ENCODE results near the gene RPL5. TPM values are rescaled to one million over a fixed set of nuclear protein-coding genes. Genes with fewer than 3 reads are reported as not detected.

The RPL5 gene
- total and polyA plus RNA-seq, 2 donors from 2014 or later, result 786 to 1,286 TPM

DNA sequence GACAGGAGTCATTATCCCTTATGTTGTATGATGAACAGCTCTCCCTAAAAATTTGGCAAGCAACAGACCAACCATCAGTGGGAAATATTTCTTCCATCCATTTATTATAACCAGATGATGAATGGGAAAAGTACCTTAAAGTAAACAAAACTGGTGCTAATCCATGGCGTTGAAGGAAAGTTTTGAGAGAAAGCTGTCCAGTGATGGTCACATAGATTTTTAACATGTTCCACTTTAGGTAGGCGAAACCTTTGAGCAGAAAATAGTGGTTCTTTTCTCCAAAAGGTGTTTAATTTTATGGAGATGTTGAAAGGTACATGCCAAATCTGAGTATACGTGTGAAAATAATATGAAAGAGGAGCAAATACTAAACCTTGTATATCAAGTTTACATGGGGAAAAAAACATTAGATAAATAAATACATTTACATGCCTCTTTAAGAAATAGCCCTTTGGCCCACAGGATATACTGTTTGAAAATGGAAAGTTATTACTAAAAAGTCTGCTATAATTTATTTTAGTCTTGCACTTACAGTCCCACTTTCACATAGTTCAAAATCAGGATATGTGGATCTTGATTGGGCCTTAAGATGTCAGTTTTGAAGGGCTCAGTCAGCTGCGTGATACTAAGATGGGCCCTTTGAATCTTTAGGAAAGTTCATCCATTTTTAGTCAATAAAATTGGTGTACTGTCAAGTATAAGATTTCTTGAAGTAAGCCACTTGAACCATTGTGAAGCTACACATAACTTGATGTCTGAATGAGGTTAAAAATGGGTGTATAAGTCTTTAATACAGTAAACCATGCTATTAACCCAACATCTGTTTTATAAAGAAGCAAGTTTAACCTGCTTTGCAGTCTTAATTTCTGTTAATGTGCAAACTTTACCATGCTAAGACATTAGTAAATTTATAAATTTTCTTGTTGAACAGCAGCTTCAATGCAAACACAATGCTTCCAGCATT is 10.5 kb downstream of the RPL5 start:
- Histone ChIP-seq H3K27me3 (ENCODE audit: control insufficient read depth, insufficient read depth, low read length) (no peaks in the 10 kb centered on the region), H3K4me1 (ENCODE audit: control insufficient read depth in 2 of 3, insufficient read depth in 2 of 3, low read depth in 1 of 3, low read length in 3 of 3) (no peaks in the 10 kb centered on the region), H3K27ac (ENCODE audit: low read depth in 2 of 2, low read length in 2 of 2) (no peak overlapping the region), H3K9ac (ENCODE audit: low read length in 3 of 3) (no peak overlapping the region), H3K4me3 (ENCODE audit: low read length in 3 of 3) (no peak overlapping the region), H3K36me3 (ENCODE audit: control insufficient read depth in 2 of 3, insufficient read depth in 3 of 3, low read length in 3 of 3) (peaks cover 11 to 38% (median 36%) of the 10 kb centered on the region in 3 donors), H3K9me3 (ENCODE audit: control insufficient read depth in 2 of 3, insufficient read depth in 1 of 3, low read length in 3 of 3) (no peaks in the 10 kb centered on the region)
- DNase-seq (no peak), FAIRE-seq (no peak)
- intact Hi-C loops (cut with DNase I), result no loop called here
- TF ChIP-seq, protein P1, sequence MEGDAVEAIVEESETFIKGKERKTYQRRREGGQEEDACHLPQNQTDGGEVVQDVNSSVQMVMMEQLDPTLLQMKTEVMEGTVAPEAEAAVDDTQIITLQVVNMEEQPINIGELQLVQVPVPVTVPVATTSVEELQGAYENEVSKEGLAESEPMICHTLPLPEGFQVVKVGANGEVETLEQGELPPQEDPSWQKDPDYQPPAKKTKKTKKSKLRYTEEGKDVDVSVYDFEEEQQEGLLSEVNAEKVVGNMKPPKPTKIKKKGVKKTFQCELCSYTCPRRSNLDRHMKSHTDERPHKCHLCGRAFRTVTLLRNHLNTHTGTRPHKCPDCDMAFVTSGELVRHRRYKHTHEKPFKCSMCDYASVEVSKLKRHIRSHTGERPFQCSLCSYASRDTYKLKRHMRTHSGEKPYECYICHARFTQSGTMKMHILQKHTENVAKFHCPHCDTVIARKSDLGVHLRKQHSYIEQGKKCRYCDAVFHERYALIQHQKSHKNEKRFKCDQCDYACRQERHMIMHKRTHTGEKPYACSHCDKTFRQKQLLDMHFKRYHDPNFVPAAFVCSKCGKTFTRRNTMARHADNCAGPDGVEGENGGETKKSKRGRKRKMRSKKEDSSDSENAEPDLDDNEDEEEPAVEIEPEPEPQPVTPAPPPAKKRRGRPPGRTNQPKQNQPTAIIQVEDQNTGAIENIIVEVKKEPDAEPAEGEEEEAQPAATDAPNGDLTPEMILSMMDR (IDR thresholded peaks at IDR 0.05; ENCODE audit: borderline replicate concordance, extremely low read depth, insufficient read depth), result no peak

DNA sequence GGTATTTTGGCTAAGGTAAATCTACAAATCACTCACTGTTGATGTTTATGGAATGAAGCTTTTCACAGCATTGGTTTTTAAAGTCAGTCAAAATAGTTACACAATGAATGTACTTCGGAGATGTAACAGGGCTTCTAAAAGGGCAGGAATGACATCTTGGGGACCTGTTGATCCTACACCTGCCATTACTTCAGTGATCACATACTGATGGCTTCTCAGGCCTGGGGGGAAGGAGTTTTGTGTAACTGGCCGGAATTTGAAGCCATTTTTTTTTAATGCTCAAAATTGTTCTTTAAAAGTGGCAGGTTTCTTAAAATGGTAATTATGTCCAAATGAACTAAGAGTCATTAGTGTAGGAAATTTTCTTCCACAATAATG is 11.2 kb downstream of the RPL5 start:
- H3K27ac ChIP-seq (ENCODE audit: low read depth in 2 of 2, low read length in 2 of 2), result no peak overlapping the region
- H3K4me3 ChIP-seq (ENCODE audit: low read length in 3 of 3), result no peak overlapping the region
- H3K27me3 ChIP-seq (ENCODE audit: control insufficient read depth, insufficient read depth, low read length), result no peaks in the 10 kb centered on the region
- TF ChIP-seq, protein P1 (IDR thresholded peaks at IDR 0.05; ENCODE audit: borderline replicate concordance, extremely low read depth, insufficient read depth), result no peak
- H3K4me1 ChIP-seq (ENCODE audit: control insufficient read depth in 2 of 3, insufficient read depth in 2 of 3, low read depth in 1 of 3, low read length in 3 of 3), result no peaks in the 10 kb centered on the region
- H3K9ac ChIP-seq (ENCODE audit: low read length in 3 of 3), result no peak overlapping the region
- DNase-seq, result no peak
- peaks cover 11 to 31% (median 29%) of the 10 kb centered on the region in 3 donors for H3K36me3 ChIP-seq (ENCODE audit: control insufficient read depth in 2 of 3, insufficient read depth in 3 of 3, low read length in 3 of 3)
- no peak for FAIRE-seq
- H3K9me3 ChIP-seq (ENCODE audit: control insufficient read depth in 2 of 3, insufficient read depth in 1 of 3, low read length in 3 of 3), result no peaks in the 10 kb centered on the region
- intact Hi-C loops (cut with DNase I), result no loop called here

DNA sequence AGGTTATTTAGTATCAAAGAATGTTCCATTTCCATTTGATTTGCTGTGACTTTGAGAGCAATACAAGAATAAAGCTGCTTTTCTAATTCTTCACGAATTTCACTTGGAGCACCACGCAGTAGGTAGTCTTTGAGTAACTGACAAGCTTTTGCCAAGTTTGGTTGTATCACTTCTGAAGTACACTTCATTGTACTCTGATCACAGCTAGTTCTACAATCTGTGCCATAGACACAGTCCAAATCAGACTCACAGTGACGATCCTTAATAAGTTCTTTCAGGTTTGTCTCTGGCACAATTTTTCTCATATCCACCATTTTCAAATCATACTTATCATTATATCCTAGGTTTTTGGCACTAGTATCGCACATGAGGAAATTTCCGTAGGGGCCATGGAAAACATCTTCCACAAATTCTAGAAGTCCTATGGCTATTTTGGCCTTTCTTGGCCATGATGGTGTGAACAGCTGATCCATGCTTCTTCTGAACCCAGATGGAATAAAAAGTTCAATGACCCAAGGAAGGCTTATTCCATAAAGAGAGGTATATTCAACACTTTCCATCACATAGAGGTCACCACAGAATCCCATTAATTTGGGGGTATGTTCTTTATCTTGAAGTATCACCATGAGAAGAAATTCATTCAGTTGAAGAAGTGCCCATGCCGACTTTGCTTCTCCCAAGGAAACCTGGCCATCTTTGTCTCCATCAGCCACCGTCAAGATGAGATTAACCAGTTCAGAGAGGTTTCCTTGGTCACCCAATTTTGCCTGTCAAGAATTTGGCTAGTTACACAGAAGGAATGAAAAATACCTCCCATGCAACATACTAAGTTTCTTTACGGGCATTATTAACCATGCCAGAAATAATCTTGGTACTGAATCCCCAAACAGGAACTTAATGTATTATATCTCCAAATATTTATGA is 11.9 kb downstream of the RPL5 start:
- intact Hi-C loops (cut with DNase I), result no loop called here
- peaks cover 8 to 26% (median 23%) of the 10 kb centered on the region in 3 donors for H3K36me3 ChIP-seq (ENCODE audit: control insufficient read depth in 2 of 3, insufficient read depth in 3 of 3, low read length in 3 of 3)

More for the DNA sequence above, 11.9 kb downstream of the RPL5 start:
- DNase-seq, result no peak
- no peaks in the 10 kb centered on the region for H3K4me1 ChIP-seq (ENCODE audit: control insufficient read depth in 2 of 3, insufficient read depth in 2 of 3, low read depth in 1 of 3, low read length in 3 of 3)
- no peaks in the 10 kb centered on the region for H3K9me3 ChIP-seq (ENCODE audit: control insufficient read depth in 2 of 3, insufficient read depth in 1 of 3, low read length in 3 of 3)
- no peak for FAIRE-seq
- no peak overlapping the region for H3K27ac ChIP-seq (ENCODE audit: low read depth in 2 of 2, low read length in 2 of 2)
- H3K9ac ChIP-seq (ENCODE audit: low read length in 3 of 3), result no peak overlapping the region
- TF ChIP-seq, protein P1 (IDR thresholded peaks at IDR 0.05; ENCODE audit: borderline replicate concordance, extremely low read depth, insufficient read depth), result no peak
- H3K4me3 ChIP-seq (ENCODE audit: low read length in 3 of 3), result no peak overlapping the region
- no peaks in the 10 kb centered on the region for H3K27me3 ChIP-seq (ENCODE audit: control insufficient read depth, insufficient read depth, low read length)
